Spleen (tissue), 3 donors: ENCODE measurements around the gene TMEM131.

Source experiments
- POLR2A ChIP-seq, 3 donors: fragments of 450-650 bp; IDR thresholded peaks; one replicate each; pipeline ENCODE4 v1.5.1; 2017; ENCODE audit warnings: antibody characterized with exemption in 3 of 3, mild to moderate bottlenecking in 1 of 3
- POLR2AphosphoS5 ChIP-seq, 3 donors: sonication (generic); formaldehyde crosslinking; IDR thresholded peaks; one replicate each; pipeline ENCODE4 v1.5.1; 2017; ENCODE audit warnings: antibody characterized with exemption in 3 of 3

DNA sequence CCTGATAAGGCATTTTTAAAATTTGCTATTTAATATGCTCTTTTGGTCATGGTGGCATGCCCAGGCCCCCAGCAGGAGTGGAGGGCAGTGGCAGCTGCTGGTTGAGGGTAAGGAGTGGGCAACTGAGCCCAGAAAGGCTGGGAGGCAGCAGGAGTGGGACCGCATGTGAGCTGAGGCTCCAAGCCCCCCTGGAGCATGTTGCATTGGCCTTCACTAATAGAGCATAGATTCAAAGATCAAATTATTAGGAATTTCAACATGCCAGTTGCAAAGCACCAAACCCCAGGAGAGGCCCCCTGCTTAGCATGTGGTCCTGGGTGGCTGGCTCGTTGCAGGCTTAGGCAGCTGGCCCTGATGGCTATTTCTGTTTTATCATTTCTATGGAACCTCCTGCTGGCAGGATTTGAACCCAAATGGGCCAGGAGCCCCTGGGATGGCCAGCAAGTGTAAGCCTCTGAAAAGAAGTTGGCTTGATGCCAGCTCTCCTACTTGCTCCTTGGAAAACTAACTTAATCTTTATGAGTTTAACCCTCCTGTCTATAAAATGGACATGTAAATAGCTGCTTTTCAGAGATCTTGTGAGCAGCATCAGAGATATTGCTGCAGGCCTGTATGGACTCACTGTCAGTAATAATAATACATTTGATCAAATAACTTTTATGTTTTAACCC, 42.1 kb upstream of the TMEM131 start:
- TF ChIP-seq POLR2AphosphoS5 (IDR thresholded peaks at IDR 0.05) (no peak), POLR2A (IDR thresholded peaks at IDR 0.05) (no peak)
